KMS-11 (cell line): ENCODE results near the gene SEMA6D.

Experiments used
- H2AFZ ChIP-seq: fragments of 200-600 bp; sonication (generic); 2 replicates; pipeline ENCODE4 v1.6.1; 2016; ENCODE audit warnings: antibody characterized with exemption, mixed run types, low read depth
- H3K27ac ChIP-seq: fragments of 200-600 bp; sonication (generic); 2 replicates; pipeline ENCODE4 v1.6.1; 2016; ENCODE audit warnings: mild to moderate bottlenecking, mixed run types
- H3K27me3 ChIP-seq: fragments of 200-600 bp; sonication (generic); 2 replicates; pipeline ENCODE4 v1.6.1; 2017; ENCODE audit warnings: mild to moderate bottlenecking, low read depth, mixed run types, moderate library complexity; ENCODE audit not compliant: insufficient read depth
- H3K36me3 ChIP-seq: fragments of 200-600 bp; sonication (generic); 2 replicates; pipeline ENCODE4 v1.6.1; 2017; ENCODE audit warnings: mild to moderate bottlenecking, mixed run types; ENCODE audit not compliant: insufficient read depth
- H3K4me1 ChIP-seq: fragments of 200-600 bp; sonication (generic); 2 replicates; pipeline ENCODE4 v1.6.1; 2016; ENCODE audit warnings: mild to moderate bottlenecking, low read depth, mixed run types; ENCODE audit not compliant: poor library complexity, severe bottlenecking
- H3K4me2 ChIP-seq: fragments of 200-600 bp; sonication (generic); 2 replicates; pipeline ENCODE4 v1.7.0; 2016; ENCODE audit warnings: mild to moderate bottlenecking, mixed run types
- H3K4me3 ChIP-seq: fragments of 200-600 bp; sonication (generic); IDR thresholded peaks from 2 replicates; pipeline ENCODE4 v1.6.1; 2017; ENCODE audit warnings: low read depth, low read length, mixed read lengths; ENCODE audit not compliant: insufficient read depth
- H3K79me2 ChIP-seq: fragments of 200-600 bp; sonication (generic); 2 replicates; pipeline ENCODE4 v1.6.1; 2016; ENCODE audit warnings: low read depth, mixed run types; ENCODE audit not compliant: insufficient read depth
- H3K9ac ChIP-seq: fragments of 200-600 bp; sonication (generic); 2 replicates; pipeline ENCODE4 v1.6.1; 2016; ENCODE audit warnings: mild to moderate bottlenecking, mixed run types
- H4K20me1 ChIP-seq: fragments of 200-600 bp; sonication (generic); 2 replicates; pipeline ENCODE4 v1.6.1; 2016; ENCODE audit warnings: mild to moderate bottlenecking, mixed run types; ENCODE audit not compliant: insufficient read depth
- CTCF ChIP-seq: fragments of 200-600 bp; sonication (generic); conservative IDR thresholded peaks from 2 replicates; pipeline ENCODE4 v1.6.1; 2017; ENCODE audit warnings: low read depth, mild to moderate bottlenecking, antibody characterized with exemption, low read length, moderate library complexity, mixed read lengths

The SEMA6D gene

GRCh38 chr15:47796830-47797229 lies 79.5 kb downstream of the SEMA6D start:
- no peak overlapping the region for H2AFZ ChIP-seq
- H3K4me1 ChIP-seq, result no peaks in the 10 kb centered on the region
- H3K36me3 ChIP-seq, result no peaks in the 10 kb centered on the region
- H3K27ac ChIP-seq, result no peak overlapping the region
- H3K4me3 ChIP-seq, result no peak overlapping the region
- no peaks in the 10 kb centered on the region for H3K79me2 ChIP-seq
- H3K27me3 ChIP-seq, result no peaks in the 10 kb centered on the region
- H3K9ac ChIP-seq, result no peak overlapping the region
- no peaks in the 10 kb centered on the region for H4K20me1 ChIP-seq
- no peak overlapping the region for H3K4me2 ChIP-seq
- no peak for TF ChIP-seq CTCF

GRCh38 chr15:47801522-47801921 lies 84.2 kb downstream of the SEMA6D start:
- no peaks in the 10 kb centered on the region for H4K20me1 ChIP-seq
- no peak overlapping the region for H3K27ac ChIP-seq
- H3K4me2 ChIP-seq, result no peak overlapping the region
- H3K36me3 ChIP-seq, result no peaks in the 10 kb centered on the region
- H3K4me3 ChIP-seq, result no peak overlapping the region
- no peak overlapping the region for H2AFZ ChIP-seq
- H3K9ac ChIP-seq, result no peak overlapping the region
- no peaks in the 10 kb centered on the region for H3K27me3 ChIP-seq
- H3K4me1 ChIP-seq, result no peaks in the 10 kb centered on the region
- no peaks in the 10 kb centered on the region for H3K79me2 ChIP-seq
- TF ChIP-seq CTCF, result no peak

- Histone ChIP-seq H3K9ac (no peak overlapping the region), H3K4me3 (no peak overlapping the region), H3K4me2 (no peak overlapping the region), H3K27me3 (no peaks in the 10 kb centered on the region), H2AFZ (no peak overlapping the region), H3K36me3 (no peaks in the 10 kb centered on the region), H3K79me2 (no peaks in the 10 kb centered on the region), H3K4me1 (no peaks in the 10 kb centered on the region), H4K20me1 (no peaks in the 10 kb centered on the region), H3K27ac (no peak overlapping the region)
- no peak for TF ChIP-seq CTCF
Observed at GRCh38 chr15:47802216-47802615, 84.9 kb downstream of the SEMA6D start.

- H3K4me3 ChIP-seq, result no peak overlapping the region
- H3K27me3 ChIP-seq, result no peaks in the 10 kb centered on the region
- no peak for TF ChIP-seq CTCF
- H3K9ac ChIP-seq, result no peak overlapping the region
- H4K20me1 ChIP-seq, result no peaks in the 10 kb centered on the region
- no peaks in the 10 kb centered on the region for H3K79me2 ChIP-seq
- no peak overlapping the region for H2AFZ ChIP-seq
- no peak overlapping the region for H3K27ac ChIP-seq
- H3K4me1 ChIP-seq, result no peaks in the 10 kb centered on the region
- no peaks in the 10 kb centered on the region for H3K36me3 ChIP-seq
- H3K4me2 ChIP-seq, result no peak overlapping the region
Observed at GRCh38 chr15:47803767-47804166, 86.5 kb downstream of the SEMA6D start.

- no peaks in the 10 kb centered on the region for H4K20me1 ChIP-seq
- H3K27ac ChIP-seq, result no peak overlapping the region
- no peak overlapping the region for H2AFZ ChIP-seq
- H3K79me2 ChIP-seq, result no peaks in the 10 kb centered on the region
- H3K36me3 ChIP-seq, result no peaks in the 10 kb centered on the region
- H3K4me1 ChIP-seq, result no peaks in the 10 kb centered on the region
- no peak for TF ChIP-seq CTCF
- H3K4me3 ChIP-seq, result no peak overlapping the region
- no peak overlapping the region for H3K9ac ChIP-seq
- H3K27me3 ChIP-seq, result no peaks in the 10 kb centered on the region
- no peak overlapping the region for H3K4me2 ChIP-seq
Observed at GRCh38 chr15:47804733-47805132, 87.4 kb downstream of the SEMA6D start.
